ENCODE measurements around the gene FKBP14. TPM values are rescaled to one million over a fixed set of nuclear protein-coding genes. Genes with fewer than 3 reads are reported as not detected.

The FKBP14 gene
- polyA plus RNA-seq, 1 of the 3 experiments (the other 2 are of a cell fraction), result 15.7 TPM

- TF ChIP-seq ZBTB33 (IDR thresholded peaks at IDR 0.05; ENCODE audit: borderline replicate concordance, low read depth) (no peak), MAX (IDR thresholded peaks at IDR 0.05; ENCODE audit: low read depth) (no peak), POLR2AphosphoS5 (IDR thresholded peaks at IDR 0.05; ENCODE audit: low read depth, low read length) (no peak), GABPA (IDR thresholded peaks at IDR 0.05; ENCODE audit: low read depth) (no peak), RCOR1 (IDR thresholded peaks at IDR 0.05; ENCODE audit: low read length) (0 out of 2 replicates have a peak, but pooled peaks have one; percentile 2)
Observed at GRCh38 chr7:30027065-30027456, 559 bp upstream of the FKBP14 start (continued).

- Histone ChIP-seq H3F3A (replicated peaks; ENCODE audit: insufficient read depth) (peaks cover 11% of the 10 kb centered on the region), H2AFZ (ENCODE audit: low read depth) (no peak overlapping the region), H3K27me3 (ENCODE audit: insufficient read depth) (no peaks in the 10 kb centered on the region), H3K9ac (no peak overlapping the region), H3K79me2 (ENCODE audit: insufficient read depth) (peaks cover 48% of the 10 kb centered on the region), H3K4me2 (0 out of 2 replicates have a peak overlapping the region, but pooled peaks have one; percentile 86), H4K20me1 (ENCODE audit: insufficient read depth) (no peaks in the 10 kb centered on the region), H3K27ac (ENCODE audit: low read depth in 2 of 2, low read length in 1 of 2) (no peak overlapping the region), H3K36me3 (replicated peaks in 1 of 2; ENCODE audit: control insufficient read depth in 1 of 2, insufficient read depth in 2 of 2, low read length in 1 of 2) (peaks cover 2 to 10% of the 10 kb centered on the region in 2 experiments), H3K4me1 (ENCODE audit: control insufficient read depth in 1 of 2, insufficient read depth in 2 of 2, low read depth in 1 of 2, low read length in 1 of 2) (peaks cover 0 to 14% of the 10 kb centered on the region in 2 experiments; a peak in 2 of 4 replicates), H3K9me2 (no peaks in the 10 kb centered on the region), H3K9me3 (no peaks in the 10 kb centered on the region), H3K4me3 (ENCODE audit: low read depth in 2 of 2, low read length in 1 of 2) (no peak overlapping the region)
- TF ChIP-seq CTCF (IDR thresholded peaks at IDR 0.05), result no peak
- no peak for TF ChIP-seq TEAD4 (IDR thresholded peaks at IDR 0.05; ENCODE audit: borderline replicate concordance, insufficient read depth)
- no peak for TF ChIP-seq GATA2 (CRISPR knock-in tag; IDR thresholded peaks at IDR 0.05)
- POLR2A ChIA-PET, result no interaction called here
- CTCF ChIA-PET, result interaction anchor here (0.8 to 2.8 kb wide), 2 partner anchors 38 to 51 kb away, joined by 3 to 8 read pairs; no protein-coding TSS in a partner anchor
- WGBS (ENCODE audit: low lambda C conversion rate), result 97% methylated on average over 6 of the region's 6 CpGs
- no peak for DNase-seq
Observed at GRCh38 chr7:30023524-30023923, 3.0 kb downstream of the FKBP14 start.

GRCh38 chr7:30022991-30023390 is 3.5 kb downstream of the FKBP14 start:
- ChIA-PET CTCF (interaction anchor here (2.8 kb wide), 1 partner anchor 39 kb away, joined by 8 read pairs; no protein-coding TSS in a partner anchor), POLR2A (no interaction called here)
- H3K27ac ChIP-seq (ENCODE audit: low read depth in 2 of 2, low read length in 1 of 2), result no peak overlapping the region
- peaks cover 11% of the 10 kb centered on the region for H3F3A ChIP-seq (replicated peaks; ENCODE audit: insufficient read depth)
- peaks cover 47% of the 10 kb centered on the region for H3K79me2 ChIP-seq (ENCODE audit: insufficient read depth)
- no peaks in the 10 kb centered on the region for H3K27me3 ChIP-seq (ENCODE audit: insufficient read depth)
- TF ChIP-seq EZH2phosphoT487 (IDR thresholded peaks at IDR 0.05; ENCODE audit: borderline replicate concordance, low read depth) (no peak), JUND (IDR thresholded peaks at IDR 0.05) (no peak), NRF1 (IDR thresholded peaks at IDR 0.05; ENCODE audit: low read depth, low read length) (no peak), MXI1 (IDR thresholded peaks at IDR 0.05; ENCODE audit: low read depth, low read length) (no peak), FOSL2 (IDR thresholded peaks at IDR 0.05; ENCODE audit: borderline replicate concordance, low read depth) (no peak), GATA2 (CRISPR knock-in tag; IDR thresholded peaks at IDR 0.05) (no peak)
- H3K4me3 ChIP-seq (ENCODE audit: low read depth in 2 of 2, low read length in 1 of 2), result no peak overlapping the region
- peaks cover 8 to 15% of the 10 kb centered on the region in 2 experiments for H3K36me3 ChIP-seq (replicated peaks in 1 of 2; ENCODE audit: control insufficient read depth in 1 of 2, insufficient read depth in 2 of 2, low read length in 1 of 2)
- H3K4me2 ChIP-seq, result no peak overlapping the region
- H2AFZ ChIP-seq (ENCODE audit: low read depth), result no peak overlapping the region
- no peak for DNase-seq
- no peaks in the 10 kb centered on the region for H3K9me2 ChIP-seq
- peaks cover 0 to 14% of the 10 kb centered on the region in 2 experiments; a peak in 2 of 4 replicates for H3K4me1 ChIP-seq (ENCODE audit: control insufficient read depth in 1 of 2, insufficient read depth in 2 of 2, low read depth in 1 of 2, low read length in 1 of 2)
- no peak overlapping the region for H3K9ac ChIP-seq
- H4K20me1 ChIP-seq (ENCODE audit: insufficient read depth), result no peaks in the 10 kb centered on the region
- no peaks in the 10 kb centered on the region for H3K9me3 ChIP-seq

All from SK-N-SH (cell line).